Measurements from ENCODE around the gene RPL36. TPM values are rescaled to one million over a fixed set of nuclear protein-coding genes. Genes with fewer than 3 reads are reported as not detected.
"Not testable (repeated sequence)": the region's sequence is repeated elsewhere in the genome, so short reads cannot be mapped to it uniquely, and the experiment has no call there.

RPL36 gene
- total RNA-seq, 1 donor from 2014 or later: 530 TPM

DNA sequence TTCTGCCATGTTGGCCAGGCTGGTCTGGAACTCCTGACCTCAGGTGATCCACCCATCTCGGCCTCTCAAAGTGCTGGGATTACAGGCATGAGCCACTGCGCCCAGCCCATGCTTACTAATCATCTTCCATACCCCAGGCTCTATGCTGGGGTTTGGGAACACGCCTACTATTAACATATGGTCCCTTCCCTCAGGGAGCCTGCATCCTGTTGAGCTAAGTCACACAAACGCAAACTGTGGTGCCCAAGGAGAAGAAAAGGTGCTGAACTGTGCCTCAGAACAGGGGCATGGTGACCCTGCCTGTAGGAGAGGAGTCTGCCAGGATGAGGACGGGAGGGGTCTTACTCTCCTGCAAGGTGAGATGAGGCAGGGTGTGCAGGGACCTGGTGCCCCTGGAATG, 15.4 kb upstream of the RPL36 start:
- DNase-seq (ENCODE audit: low spot score): no peak

DNA sequence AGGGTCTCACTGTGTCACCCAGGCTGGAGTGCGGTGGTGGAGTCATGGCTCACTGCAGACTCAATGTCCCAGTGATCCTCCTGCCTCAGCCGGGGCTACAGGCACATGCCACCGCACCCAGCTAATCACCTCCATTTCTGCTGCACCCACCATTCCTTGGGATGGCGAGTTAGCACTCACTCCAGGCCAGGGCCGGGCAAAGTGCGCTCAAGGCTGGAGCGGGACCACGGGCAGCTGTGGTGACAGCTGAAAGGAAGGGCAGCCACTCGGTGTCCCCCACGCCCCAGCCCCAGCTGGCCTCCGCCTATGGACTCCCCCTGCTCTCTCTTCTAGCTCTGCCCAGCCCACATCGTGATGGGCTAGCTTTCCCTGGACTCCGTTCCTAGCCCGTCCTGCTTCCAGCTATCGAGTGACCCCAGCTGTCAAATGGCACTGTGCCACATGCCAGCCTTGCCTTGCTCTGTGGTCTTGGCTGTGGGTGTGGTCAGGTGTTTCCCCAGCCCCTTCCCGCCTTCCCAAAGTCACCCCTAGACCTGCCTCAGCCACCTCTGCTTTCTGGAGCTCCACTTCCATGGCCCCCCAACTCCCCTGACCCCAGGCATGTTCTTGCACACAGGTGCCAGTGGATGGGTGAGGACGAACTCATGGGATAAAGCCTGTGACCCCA, 13.9 kb upstream of the RPL36 start:
- no peak for DNase-seq (ENCODE audit: low spot score)

GRCh38 chr19:5676772-5677105, 13.4 kb upstream of the RPL36 start:
- DNase-seq (ENCODE audit: low spot score): no peak

DNA sequence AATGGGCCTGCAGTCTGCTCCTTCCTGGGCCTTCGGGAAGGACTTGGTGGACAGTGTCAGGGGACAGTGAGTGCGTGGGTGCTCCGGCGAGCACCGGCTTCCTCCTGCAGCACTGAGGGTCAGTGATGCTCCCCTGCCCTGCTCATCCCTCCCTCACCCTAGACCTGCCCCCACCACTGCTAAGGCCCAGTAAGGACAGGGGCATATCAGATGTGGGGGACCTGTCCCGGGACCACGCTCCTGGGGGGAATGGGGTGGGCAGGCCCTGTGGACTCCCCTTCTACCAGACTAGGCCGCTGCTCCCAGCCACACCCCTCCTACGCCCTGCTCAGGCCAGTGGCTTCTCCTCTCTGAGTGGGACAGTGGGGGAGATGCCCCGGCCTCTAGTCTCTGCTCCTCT, 13.0 kb upstream of the RPL36 start:
- no peak for DNase-seq (ENCODE audit: low spot score)

- no peak for DNase-seq (ENCODE audit: low spot score)
These were observed 12.5 kb upstream of the RPL36 start for GRCh38 chr19:5677580-5677979.

DNA sequence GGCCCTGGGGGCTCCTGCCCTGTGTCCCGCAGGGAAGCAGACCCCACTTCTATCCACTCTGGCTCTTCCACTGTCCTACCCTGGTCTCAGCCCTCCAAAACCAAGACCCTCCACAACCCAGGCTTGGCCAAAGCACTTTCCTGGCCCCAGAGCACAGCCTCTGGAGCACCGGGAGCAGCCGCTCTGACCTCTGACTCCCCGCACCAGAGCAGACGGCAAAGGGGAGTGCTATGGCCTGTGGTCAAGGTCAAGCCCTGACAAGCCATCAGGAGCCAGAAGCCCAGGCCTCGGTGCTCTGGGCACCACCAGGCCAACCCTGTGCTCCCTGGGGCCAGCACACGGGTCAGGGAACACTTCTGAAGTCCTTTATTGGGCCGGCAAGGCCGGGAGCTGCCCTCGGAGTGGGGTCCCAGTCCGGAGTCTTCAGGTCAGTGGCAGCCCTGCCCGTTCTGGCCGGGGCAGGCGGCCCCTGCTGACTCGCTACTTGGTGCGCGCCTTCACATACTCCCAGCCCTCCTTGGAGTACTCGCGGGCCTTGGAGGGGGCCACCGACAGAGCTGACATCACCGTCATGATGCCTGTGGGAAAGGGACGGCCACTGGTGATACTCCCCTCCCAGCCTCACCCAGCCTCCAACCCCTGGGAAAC, 11.9 kb upstream of the RPL36 start:
- no peak for DNase-seq (ENCODE audit: low spot score)

DNA sequence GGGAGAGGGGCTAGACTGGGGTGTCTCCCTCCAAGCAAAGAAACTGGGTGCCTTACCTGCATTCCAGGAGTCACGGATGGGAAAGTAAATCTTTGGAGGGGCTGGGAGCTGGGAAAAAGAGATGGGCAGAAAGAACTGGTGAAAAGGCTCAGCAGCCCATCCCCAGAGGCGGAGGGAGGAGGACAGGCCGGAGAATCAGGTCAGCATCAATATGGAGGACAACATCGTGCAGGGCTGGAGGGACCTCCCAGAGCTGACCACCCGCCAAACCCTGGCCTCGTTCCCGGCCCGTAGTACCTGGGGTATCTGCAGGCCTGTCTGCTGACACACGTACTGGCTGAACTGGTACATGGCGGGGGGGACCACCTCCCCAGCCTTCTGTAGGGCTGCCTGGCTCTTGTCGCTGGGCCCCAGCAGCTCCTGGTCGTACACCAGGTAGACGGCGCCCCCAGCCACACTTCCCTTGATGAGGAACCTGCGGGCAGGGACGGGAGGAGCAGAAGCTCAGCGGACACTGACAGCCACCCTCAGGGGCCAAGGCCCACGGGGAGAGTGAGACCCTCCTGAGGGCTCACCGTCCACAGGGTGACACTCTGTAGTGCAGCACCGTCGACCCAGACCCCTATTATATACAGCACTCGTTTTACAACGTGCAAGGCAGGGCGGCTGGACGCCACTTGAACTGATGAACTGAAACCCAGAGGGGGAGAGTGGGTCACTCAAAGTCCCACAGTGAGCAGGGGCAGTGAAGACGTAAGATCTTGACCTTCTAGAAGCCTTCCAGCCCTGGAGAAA, 10.6 kb upstream of the RPL36 start:
- no peak for DNase-seq (ENCODE audit: low spot score)

- no peak for DNase-seq (ENCODE audit: low spot score)
These were observed 10.0 kb upstream of the RPL36 start for GRCh38 chr19:5680084-5680436.

DNA sequence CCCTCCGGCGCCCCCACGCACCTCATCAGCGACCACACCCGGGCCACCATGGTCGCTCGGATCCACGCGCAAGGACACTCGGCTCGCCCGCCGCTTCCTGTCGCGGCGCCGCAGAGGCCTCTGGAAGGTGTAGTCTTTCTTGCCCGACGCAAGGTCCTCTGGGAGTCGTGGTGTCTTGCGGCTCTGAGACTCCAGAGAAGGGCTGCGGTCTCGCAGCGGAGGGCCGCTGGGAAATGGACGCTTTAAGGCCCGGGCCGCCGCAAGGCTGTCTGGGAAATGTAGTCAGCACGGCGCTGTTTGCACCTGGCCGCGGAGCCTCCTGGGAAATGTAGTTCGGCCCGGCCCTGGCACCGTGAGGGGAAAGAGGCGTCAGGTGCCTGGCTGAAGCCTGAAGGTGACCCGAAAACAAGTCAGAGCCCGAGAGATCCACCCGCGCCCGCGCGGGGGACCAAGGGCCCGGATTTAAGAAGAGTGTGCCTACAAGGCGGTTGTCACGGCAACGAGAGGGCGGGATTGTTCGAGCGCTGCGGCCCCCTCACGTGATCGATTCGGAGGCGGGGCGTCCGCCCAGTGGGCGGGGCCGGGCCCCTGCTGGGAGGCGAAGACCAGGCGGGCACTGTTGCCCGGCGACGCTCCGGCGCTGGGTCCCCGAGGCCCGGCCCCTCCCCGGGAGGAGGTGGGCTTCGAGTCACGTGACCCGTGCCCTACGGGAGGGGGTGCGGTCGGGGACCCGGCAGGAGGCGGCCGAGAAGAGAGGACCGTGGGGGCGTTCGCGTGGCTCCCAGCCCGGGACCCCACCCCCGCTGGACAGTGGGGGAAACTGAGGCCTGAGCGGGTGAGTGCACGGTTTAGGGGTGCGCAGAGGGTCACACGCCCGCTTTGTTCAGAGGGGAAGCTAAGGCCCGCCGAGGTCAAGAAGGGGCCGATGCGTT, 9.4 kb upstream of the RPL36 start, which contains the start of the genes HSD11B1L and MICOS13:
TSS of gene HSD11B1L (plus strand) at position 591 of the 932 bp plus-strand sequence. CDS start 3,806 bp downstream, outside the sequence.
TSS of gene MICOS13 (minus strand) at position 80 of the 932 bp plus-strand sequence. CDS start at position 50, 30 bp downstream.
- DNase-seq (ENCODE audit: low spot score): peak; percentile 100

- no peak for DNase-seq (ENCODE audit: low spot score)
These were observed 8.5 kb upstream of the RPL36 start for GRCh38 chr19:5681391-5682106.

GRCh38 chr19:5682107-5682482, 8.0 kb upstream of the RPL36 start:
- DNase-seq (ENCODE audit: low spot score): no peak

- no peak for DNase-seq (ENCODE audit: low spot score)
These were observed 6.8 kb upstream of the RPL36 start for GRCh38 chr19:5683177-5683886.

- no peak for DNase-seq (ENCODE audit: low spot score)
These were observed 5.2 kb upstream of the RPL36 start for GRCh38 chr19:5684694-5685430.

DNA sequence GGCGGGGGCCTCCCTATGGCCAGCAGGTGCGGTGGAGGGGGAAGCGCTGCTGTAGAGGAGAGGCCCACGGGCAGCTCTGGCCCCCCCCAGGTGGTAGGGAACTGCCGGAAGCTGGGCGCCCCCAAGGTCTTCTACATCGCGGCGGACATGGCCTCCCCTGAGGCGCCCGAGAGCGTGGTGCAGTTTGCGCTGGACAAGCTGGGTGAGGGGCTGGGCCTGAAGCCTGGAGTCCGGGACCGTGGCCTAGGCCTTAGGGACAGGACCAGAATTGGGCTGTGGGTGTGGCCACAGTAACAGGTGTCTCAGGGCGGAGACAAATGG, 3.8 kb upstream of the RPL36 start:
- no peak for DNase-seq (ENCODE audit: low spot score)

DNA sequence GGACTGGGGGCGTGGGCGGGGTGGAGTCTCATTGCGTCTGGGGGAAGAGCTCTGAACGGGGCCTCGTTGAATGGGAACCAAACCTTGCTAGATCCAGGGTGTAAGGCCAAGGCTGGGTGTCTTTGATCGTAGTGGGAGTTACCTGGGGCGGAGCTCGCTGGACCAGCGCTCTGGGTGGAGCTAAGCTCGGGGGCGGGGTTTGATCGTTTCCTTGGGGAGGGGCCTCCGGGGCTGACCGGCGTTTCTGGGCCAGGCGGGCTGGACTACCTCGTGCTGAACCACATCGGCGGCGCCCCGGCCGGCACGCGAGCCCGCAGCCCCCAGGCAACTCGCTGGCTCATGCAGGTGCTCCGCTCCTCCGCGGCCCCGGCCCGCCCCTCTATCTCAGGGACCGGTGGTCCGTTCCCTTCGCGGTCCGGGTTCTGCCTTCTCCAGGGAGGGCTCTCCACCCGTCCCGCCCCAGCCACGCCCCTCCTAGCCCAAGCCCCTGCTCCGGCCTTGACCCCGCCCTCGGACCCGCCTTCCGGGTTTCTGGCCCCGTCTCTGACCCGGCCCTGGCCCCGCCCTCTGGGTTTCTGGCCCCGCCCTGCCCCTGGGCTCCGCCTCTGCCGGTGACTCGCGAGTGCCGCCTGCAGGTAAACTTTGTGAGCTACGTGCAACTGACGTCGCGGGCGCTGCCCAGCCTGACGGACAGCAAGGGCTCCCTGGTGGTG, 3.3 kb upstream of the RPL36 start:
- DNase-seq (ENCODE audit: low spot score): peak; percentile 92

GRCh38 chr19:5687360-5688198, 2.5 kb upstream of the RPL36 start:
- no peak for DNase-seq (ENCODE audit: low spot score)

DNA sequence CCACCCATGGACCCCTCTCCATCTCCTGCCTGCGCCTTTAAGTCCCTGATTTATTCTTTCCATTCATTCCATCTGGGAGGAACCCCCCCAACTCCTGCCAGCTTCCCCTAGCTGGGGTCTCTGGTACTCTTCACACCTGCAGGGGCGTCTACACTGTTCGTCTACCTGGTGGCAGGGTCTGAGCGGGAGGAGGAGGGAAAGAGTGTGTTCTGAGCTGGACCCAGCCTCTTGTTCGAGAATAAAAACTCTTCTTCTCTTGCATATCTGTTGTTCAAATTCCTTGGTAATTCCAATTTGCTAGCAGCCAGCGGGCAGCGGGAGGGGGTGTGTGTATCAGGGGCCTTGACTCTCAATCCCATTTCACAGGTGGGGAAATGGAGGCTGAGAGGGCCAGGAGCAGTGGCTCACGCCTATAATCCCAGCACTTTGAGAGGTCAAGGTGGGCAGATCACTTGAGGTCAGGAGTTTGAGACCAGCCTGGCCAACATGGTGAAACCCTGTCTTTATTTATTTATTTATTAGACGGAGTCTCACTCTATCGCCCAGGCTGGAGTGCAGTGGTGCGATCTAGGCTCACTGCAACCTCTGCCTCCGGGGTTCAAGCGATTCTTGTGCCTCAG, 1.7 kb upstream of the RPL36 start:
- not testable (repeated sequence) for DNase-seq (ENCODE audit: low spot score)

Data from umbilical cord (tissue), 2 donors.